ENCODE measurements around the gene HMGB2. TPM values are rescaled to one million over a fixed set of nuclear protein-coding genes. Genes with fewer than 3 reads are reported as not detected.

The HMGB2 gene
- total and polyA plus RNA-seq, 2 of the 8 experiments (the other 6 are each of a cell fraction or from before 2014, with no cell fraction given) = 54.7 to 218 TPM

DNA sequence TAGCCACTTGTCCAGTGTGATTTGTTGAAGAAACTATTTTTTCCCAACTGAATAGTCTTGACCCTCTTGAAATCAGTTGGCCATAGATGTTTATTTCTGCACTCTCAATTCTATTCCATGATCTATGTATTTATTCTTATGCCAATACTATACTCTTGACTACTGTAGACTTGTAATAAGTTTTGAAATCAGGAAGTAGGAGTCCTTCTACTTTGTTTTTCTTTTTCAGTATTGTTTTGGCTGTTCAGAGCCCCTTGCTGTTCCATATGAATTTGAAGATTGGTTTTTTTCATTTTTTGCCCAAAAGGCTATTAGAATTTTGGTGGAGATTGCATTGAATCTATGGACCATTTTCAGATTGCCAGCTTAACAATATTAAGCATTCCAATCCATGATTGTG, 46.8 kb upstream of the HMGB2 start:
- FAIRE-seq (no peak), DNase-seq (ENCODE audit: low read depth in 1 of 2, low spot score in 2 of 2) (no peak)
- Histone ChIP-seq H2BK5ac (ENCODE audit: low read depth, low read length) (no peak overlapping the region), H3K36me3 (ENCODE audit: control insufficient read depth in 2 of 4, insufficient read depth in 4 of 4, low read length in 3 of 4) (no peaks in the 10 kb centered on the region; a peak in 1 of 8 replicates), H3K56ac (replicated peaks; ENCODE audit: insufficient read length, low read depth, low read length) (no peak overlapping the region), H3K4me2 (ENCODE audit: insufficient read depth in 1 of 2, low read depth in 2 of 2, low read length in 2 of 2) (no peak overlapping the region; a peak in 1 of 4 replicates), H2BK15ac (ENCODE audit: low read length) (no peak overlapping the region), H3K18ac (ENCODE audit: extremely low read depth, low read length) (no peak overlapping the region), H3K79me2 (ENCODE audit: control insufficient read depth in 1 of 2, insufficient read depth in 2 of 2, low read length in 2 of 2) (no peaks in the 10 kb centered on the region), H2AK5ac (ENCODE audit: low read depth, low read length) (no peak overlapping the region), H4K20me1 (replicated peaks in 1 of 2; ENCODE audit: control insufficient read depth in 1 of 2, insufficient read depth in 2 of 2, low read length in 2 of 2) (peaks cover 0 to 2% of the 10 kb centered on the region in 2 experiments), H3K27ac (ENCODE audit: low read depth, low read length) (no peak overlapping the region), H3K79me1 (ENCODE audit: low read depth, low read length) (no peaks in the 10 kb centered on the region), H2AFZ (ENCODE audit: low read length) (no peak overlapping the region), H3K14ac (ENCODE audit: insufficient read length) (no peak overlapping the region), H3K27me3 (replicated peaks in 1 of 4; ENCODE audit: control insufficient read depth in 3 of 4, extremely low read depth in 1 of 4, insufficient read depth in 3 of 4, low read length in 3 of 4) (peaks cover 0 to 2% (median 0%) of the 10 kb centered on the region in 4 experiments; a peak in 1 of 7 replicates), H2BK20ac (ENCODE audit: low read length) (no peak overlapping the region), H3K4me1 (replicated peaks in 1 of 4; ENCODE audit: control insufficient read depth in 3 of 4, insufficient read depth in 4 of 4, low read length in 3 of 4) (no peaks in the 10 kb centered on the region), H3K4ac (replicated peaks; ENCODE audit: insufficient read length, low read depth, low read length) (no peak overlapping the region), H3K9ac (replicated peaks in 1 of 4; ENCODE audit: extremely low read depth in 1 of 4, low read depth in 3 of 4, low read length in 3 of 4) (no peak overlapping the region), H4K8ac (ENCODE audit: extremely low read depth, insufficient read depth, low read length) (no peak overlapping the region), H4K5ac (ENCODE audit: insufficient read length, low read depth, low read length) (no peak overlapping the region), H2BK120ac (replicated peaks; ENCODE audit: low read depth, low read length) (no peak overlapping the region), H4K91ac (replicated peaks; ENCODE audit: insufficient read length, low read length) (no peak overlapping the region), H3K4me3 (ENCODE audit: extremely low read depth in 1 of 4, insufficient read depth in 2 of 4, low read depth in 3 of 4, low read length in 4 of 4) (no peak overlapping the region), H3K23me2 (ENCODE audit: low read depth, low read length) (no peaks in the 10 kb centered on the region), H2BK12ac (ENCODE audit: low read depth, low read length) (no peak overlapping the region), H3K23ac (ENCODE audit: insufficient read length) (no peak overlapping the region), H3K9me3 (ENCODE audit: insufficient read depth in 2 of 2, low read depth in 1 of 2, low read length in 1 of 2) (no peaks in the 10 kb centered on the region)
- ChIA-PET CTCF (ENCODE audit: partially characterized antibody) (no interaction called here), POLR2A (ENCODE audit: partially characterized antibody) (no interaction called here)
- TF ChIP-seq CEBPB (IDR thresholded peaks at IDR 0.05; ENCODE audit: low read depth, low read length) (no peak), TCF12 (IDR thresholded peaks at IDR 0.05; ENCODE audit: low read depth, low read length) (no peak), RBBP5 (IDR thresholded peaks at IDR 0.05; ENCODE audit: borderline replicate concordance, low read depth, low read length) (no peak), CHD1 (IDR thresholded peaks at IDR 0.05; ENCODE audit: low read depth, low read length) (no peak), POLR2AphosphoS5 (IDR thresholded peaks at IDR 0.05; ENCODE audit: low read depth, low read length) (no peak), HDAC6 (IDR thresholded peaks at IDR 0.05; ENCODE audit: low read depth, low read length) (no peak), MAFK (IDR thresholded peaks at IDR 0.05; ENCODE audit: low read depth, low read length) (no peak), PHF8 (conservative IDR thresholded peaks at IDR 0.05; ENCODE audit: low read depth, low read length) (no peak), ATF3 (IDR thresholded peaks at IDR 0.05; ENCODE audit: insufficient read depth, low read depth, low read length) (no peak), ASH2L (IDR thresholded peaks at IDR 0.05; ENCODE audit: low read length) (no peak), BCL11A (IDR thresholded peaks at IDR 0.05; ENCODE audit: low read depth in 2 of 2, low read length in 2 of 2) (no peak), SRF (IDR thresholded peaks at IDR 0.05; ENCODE audit: low read depth, low read length) (no peak), BRCA1 (IDR thresholded peaks at IDR 0.05; ENCODE audit: low read depth, low read length) (no peak), USF2 (IDR thresholded peaks at IDR 0.05; ENCODE audit: low read length) (no peak), TAF1 (IDR thresholded peaks at IDR 0.05; ENCODE audit: low read depth, low read length) (no peak), KDM1A (IDR thresholded peaks at IDR 0.05; ENCODE audit: borderline replicate concordance, low read length) (no peak)
